Gastrocnemius medialis (tissue), 4 donors: ENCODE data around the gene COL28A1. TPM values are rescaled to one million over a fixed set of nuclear protein-coding genes. Genes with fewer than 3 reads are reported as not detected.
"Not testable (repeated sequence)": the region's sequence is repeated elsewhere in the genome, so short reads cannot be mapped to it uniquely, and the experiment has no call there.

ENCODE experiments used
- ATAC-seq, 2 donors: fragments of 150-250 bp; one replicate each; pipeline ENCODE4 v1.9.1; 2016
- DNase-seq, 2 donors: peaks; one replicate each; pipeline ENCODE4 v3.0.0-alpha.2; 2019
- H3K27ac ChIP-seq, 4 donors: fragments of 200-600 bp; sonication (generic); 1 replicate in 1 of 4; 2 replicates in 3 of 4; pipeline ENCODE4 v1.5.1; 2016 to 2018; ENCODE audit warnings: mild to moderate bottlenecking in 2 of 4, moderate library complexity in 1 of 4
- H3K27me3 ChIP-seq, 3 donors: fragments of 200-600 bp; sonication (generic) in 2 of 3; 1 replicate in 1 of 3; 2 replicates in 2 of 3; pipeline versions ENCODE4 v1.5.1 to v1.6.0; 2016 to 2019; ENCODE audit warnings: mild to moderate bottlenecking in 1 of 3, moderate library complexity in 1 of 3
- H3K36me3 ChIP-seq, 2 donors: fragments of 200-600 bp; sonication (generic) in 1 of 2; one replicate each; pipeline ENCODE4 v1.5.1; 2017 to 2018
- H3K4me1 ChIP-seq, 2 donors: fragments of 200-600 bp; sonication (generic) in 1 of 2; one replicate each; pipeline ENCODE4 v1.5.1; 2016 to 2017; ENCODE audit warnings: mild to moderate bottlenecking in 2 of 2
- H3K4me3 ChIP-seq, 4 donors: fragments of 200-600 bp; sonication (generic) in 3 of 4; 1 replicate in 1 of 4; 2 replicates in 3 of 4; pipeline ENCODE4 v1.5.1; 2016 to 2019; ENCODE audit warnings: mild to moderate bottlenecking in 2 of 4
- H3K9me3 ChIP-seq, 3 donors: fragments of 200-600 bp; sonication (generic) in 2 of 3; 1 replicate in 1 of 3; 2 replicates in 2 of 3; pipeline ENCODE4 v1.5.1; 2016 to 2019
- CTCF ChIP-seq, 5 experiments: fragments of 450-650 bp in 3 of 5; fragments of 200-600 bp in 2 of 5; sonication (generic) in 2 of 5; IDR thresholded peaks in 4 of 5; conservative IDR thresholded peaks in 1 of 5; 1 replicate in 4 of 5; 2 replicates in 1 of 5; pipeline ENCODE4 v1.5.1; 2016 to 2019; ENCODE audit warnings: antibody characterized with exemption in 5 of 5, mild to moderate bottlenecking in 3 of 5, moderate library complexity in 3 of 5
- POLR2A ChIP-seq, 2 donors: fragments of 450-650 bp; IDR thresholded peaks; one replicate each; pipeline ENCODE4 v1.6.1; 2017; ENCODE audit warnings: antibody characterized with exemption in 2 of 2, mild to moderate bottlenecking in 2 of 2, moderate library complexity in 2 of 2
- in situ Hi-C, 4 donors: fragments of 200-750 bp; cut with MboI; loops; one replicate each; pipeline versions ENCODE4 v1.15.0 to v1.8.0; 2017; ENCODE audit warnings: low sequenced_read_pairs in 4 of 4
- intact Hi-C: fragments of 100-400 bp; cut with DNase I; formaldehyde crosslinking; loops from one replicate; pipeline ENCODE4 v1.15.1; 2023; ENCODE audit warnings: low total_unique reads
- total RNA-seq, 4 donors: library from RNA; depleted of rRNA; stranded (reverse); fragments of >200 nt; gene quantifications; one replicate each; pipeline versions ENCODE4 v1.1.0 to v1.2.3, GENCODE V29; 2016

The COL28A1 gene
- total RNA-seq, 4 donors from 2014 or later, result 0.58 to 15.2 (median 2.0) TPM

- Histone ChIP-seq H3K36me3 (peaks cover 0 to 29% of the 10 kb centered on the region in 2 donors), H3K4me1 (no peaks in the 10 kb centered on the region), H3K9me3 (peaks cover 0 to 5% (median 0%) of the 10 kb centered on the region in 3 donors), H3K4me3 (no peak overlapping the region), H3K27me3 (no peaks in the 10 kb centered on the region), H3K27ac (no peak overlapping the region)
- no peak for TF ChIP-seq POLR2A (IDR thresholded peaks at IDR 0.05)
- no peak for TF ChIP-seq CTCF (IDR thresholded peaks at IDR 0.05 in 4 of 5, conservative IDR thresholded peaks at IDR 0.05 in 1 of 5)
- no peak for DNase-seq
- ATAC-seq, result no peak
- in situ Hi-C loops, result no loop called here
- intact Hi-C loops, result no loop called here
Measured at GRCh38 chr7:7484072-7484471, 51.6 kb downstream of the COL28A1 start.

- ATAC-seq (no peak), DNase-seq (no peak)
- no peaks in the 10 kb centered on the region for H3K27me3 ChIP-seq
- H3K9me3 ChIP-seq, result no peaks in the 10 kb centered on the region
- H3K27ac ChIP-seq, result no peak overlapping the region
- H3K4me3 ChIP-seq, result no peak overlapping the region
- TF ChIP-seq POLR2A (IDR thresholded peaks at IDR 0.05), result no peak
- TF ChIP-seq CTCF (IDR thresholded peaks at IDR 0.05 in 4 of 5, conservative IDR thresholded peaks at IDR 0.05 in 1 of 5), result no peak
- in situ Hi-C loops, result no loop called here
- intact Hi-C loops, result no loop called here
- no peaks in the 10 kb centered on the region for H3K4me1 ChIP-seq
- peaks cover 0 to 9% of the 10 kb centered on the region in 2 donors for H3K36me3 ChIP-seq
Measured at GRCh38 chr7:7481802-7482201, 53.9 kb downstream of the COL28A1 start.

- Histone ChIP-seq H3K27me3 (no peaks in the 10 kb centered on the region), H3K4me1 (no peaks in the 10 kb centered on the region), H3K36me3 (peaks cover 0 to under 1% of the 10 kb centered on the region in 2 donors), H3K9me3 (no peaks in the 10 kb centered on the region), H3K4me3 (no peak overlapping the region), H3K27ac (no peak overlapping the region)
- DNase-seq (no peak), ATAC-seq (no peak)
- TF ChIP-seq CTCF (IDR thresholded peaks at IDR 0.05 in 4 of 5, conservative IDR thresholded peaks at IDR 0.05 in 1 of 5), result no peak
- no peak for TF ChIP-seq POLR2A (IDR thresholded peaks at IDR 0.05)
- in situ Hi-C loops (no loop called here), intact Hi-C loops (no loop called here)
Measured at GRCh38 chr7:7479275-7479805, 56.3 kb downstream of the COL28A1 start.

GRCh38 chr7:7478569-7478968 is 57.1 kb downstream of the COL28A1 start:
- DNase-seq, result no peak
- no peak overlapping the region for H3K27ac ChIP-seq

GRCh38 chr7:7477641-7478040 is 58.0 kb downstream of the COL28A1 start:
- intact Hi-C loops, ATAC-seq, H3K27me3 ChIP-seq, in situ Hi-C loops, H3K4me3 ChIP-seq, H3K36me3 ChIP-seq, H3K9me3 ChIP-seq, H3K27ac ChIP-seq, DNase-seq, H3K4me1 ChIP-seq: not testable (repeated sequence)

More at GRCh38 chr7:7478569-7478968, 57.1 kb downstream of the COL28A1 start:
- Histone ChIP-seq H3K4me3 (no peak overlapping the region), H3K4me1 (no peaks in the 10 kb centered on the region), H3K27me3 (no peaks in the 10 kb centered on the region), H3K9me3 (no peaks in the 10 kb centered on the region), H3K36me3 (peaks cover 0 to under 1% of the 10 kb centered on the region in 2 donors)
- in situ Hi-C loops (no loop called here), intact Hi-C loops (no loop called here)
- TF ChIP-seq CTCF (IDR thresholded peaks at IDR 0.05 in 4 of 5, conservative IDR thresholded peaks at IDR 0.05 in 1 of 5) (no peak), POLR2A (IDR thresholded peaks at IDR 0.05) (no peak)
- ATAC-seq, result no peak
